HL-60 (cell line): ENCODE measurements around the gene MECR.

ENCODE experiments used
- CTCF ChIP-seq: IDR thresholded peaks from one replicate; pipeline ENCODE4 v1.5.1; 2011; ENCODE audit warnings: low read length, control low read depth, inconsistent platforms; ENCODE audit not compliant: insufficient read depth
- GABPA ChIP-seq: IDR thresholded peaks from 2 replicates; pipeline ENCODE4 v1.6.1; 2012; ENCODE audit warnings: low read depth
- POLR2AphosphoS5 ChIP-seq: IDR thresholded peaks from 2 replicates; pipeline ENCODE4 v1.6.1; 2012; ENCODE audit warnings: low read depth
- REST ChIP-seq: IDR thresholded peaks from 2 replicates; pipeline ENCODE4 v1.6.1; 2012; ENCODE audit warnings: low read depth; ENCODE audit not compliant: insufficient replicate concordance

- TF ChIP-seq POLR2AphosphoS5 (no peak), CTCF (no peak), REST (no peak), GABPA (no peak)
Observed at GRCh38 chr1:29240400-29240837, 9.7 kb upstream of the MECR start.
